ENCODE data around the gene MPND.

Gene MPND, protein sequence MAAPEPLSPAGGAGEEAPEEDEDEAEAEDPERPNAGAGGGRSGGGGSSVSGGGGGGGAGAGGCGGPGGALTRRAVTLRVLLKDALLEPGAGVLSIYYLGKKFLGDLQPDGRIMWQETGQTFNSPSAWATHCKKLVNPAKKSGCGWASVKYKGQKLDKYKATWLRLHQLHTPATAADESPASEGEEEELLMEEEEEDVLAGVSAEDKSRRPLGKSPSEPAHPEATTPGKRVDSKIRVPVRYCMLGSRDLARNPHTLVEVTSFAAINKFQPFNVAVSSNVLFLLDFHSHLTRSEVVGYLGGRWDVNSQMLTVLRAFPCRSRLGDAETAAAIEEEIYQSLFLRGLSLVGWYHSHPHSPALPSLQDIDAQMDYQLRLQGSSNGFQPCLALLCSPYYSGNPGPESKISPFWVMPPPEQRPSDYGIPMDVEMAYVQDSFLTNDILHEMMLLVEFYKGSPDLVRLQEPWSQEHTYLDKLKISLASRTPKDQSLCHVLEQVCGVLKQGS

DNA sequence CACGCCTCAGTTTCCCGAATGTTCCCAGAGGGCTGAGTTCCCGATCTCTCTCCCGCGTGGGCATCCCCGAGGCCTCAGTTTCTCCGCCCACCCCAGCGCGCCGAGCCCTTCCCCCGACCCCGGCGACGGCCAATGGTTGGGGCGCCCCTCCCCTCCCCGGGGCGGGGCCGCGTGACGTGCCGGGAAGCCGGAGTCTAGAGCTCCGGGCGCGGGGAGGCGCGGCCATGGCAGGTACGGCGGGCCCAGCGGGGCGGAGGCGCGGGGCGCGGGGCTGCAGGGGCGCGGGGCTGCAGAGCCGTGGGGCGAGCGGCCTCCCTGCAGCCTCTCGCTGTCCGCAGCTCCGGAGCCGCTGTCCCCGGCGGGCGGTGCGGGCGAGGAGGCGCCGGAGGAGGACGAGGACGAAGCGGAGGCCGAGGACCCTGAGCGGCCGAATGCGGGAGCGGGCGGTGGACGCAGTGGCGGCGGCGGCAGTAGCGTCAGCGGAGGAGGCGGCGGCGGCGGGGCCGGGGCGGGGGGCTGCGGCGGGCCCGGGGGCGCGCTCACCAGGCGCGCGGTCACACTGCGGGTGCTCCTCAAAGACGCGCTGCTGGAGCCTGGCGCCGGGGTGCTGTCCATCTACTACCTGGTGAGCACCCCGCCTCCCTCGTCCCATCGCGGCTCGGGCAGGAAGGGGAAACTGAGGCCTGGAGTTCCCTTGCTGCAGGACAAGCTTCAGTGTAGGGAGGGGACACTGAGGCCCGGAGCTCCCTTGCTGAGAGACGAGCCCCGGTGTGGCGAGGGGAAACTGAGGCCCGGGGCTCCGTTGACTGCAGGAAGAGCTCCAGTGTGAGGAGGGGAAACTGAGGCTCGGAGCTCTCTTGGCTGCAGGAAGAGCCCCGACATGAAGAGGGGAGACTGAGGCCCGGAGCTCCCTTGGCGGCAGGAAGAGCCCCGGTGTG is at the start of gene MPND:
MPND (plus strand) TSS at position 193 of the 938 bp plus-strand sequence; CDS start at position 225, 32 bp downstream.
- DNase-seq, result peak; percentile 62

DNA sequence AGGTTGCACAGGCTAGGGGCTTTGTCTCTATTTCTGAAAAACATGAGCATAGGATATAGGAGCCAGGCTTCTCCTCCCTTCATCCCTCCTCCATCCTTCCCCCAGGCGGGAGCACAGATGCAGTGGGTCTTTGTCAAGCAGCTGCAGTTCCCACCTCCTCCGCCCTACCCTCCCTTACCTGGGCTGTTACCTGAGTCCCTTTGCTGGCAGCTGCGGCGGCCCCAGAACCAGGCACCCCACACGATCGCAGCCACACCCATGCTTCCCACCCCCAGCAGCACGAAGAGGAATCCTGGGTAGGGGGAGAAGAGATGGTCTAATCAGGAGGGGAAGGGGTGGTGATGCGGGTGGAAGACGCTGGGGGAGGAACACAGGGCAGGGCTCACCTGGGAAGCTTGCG is 49.0 kb upstream of the MPND start:
- DNase-seq, result no peak

DNA sequence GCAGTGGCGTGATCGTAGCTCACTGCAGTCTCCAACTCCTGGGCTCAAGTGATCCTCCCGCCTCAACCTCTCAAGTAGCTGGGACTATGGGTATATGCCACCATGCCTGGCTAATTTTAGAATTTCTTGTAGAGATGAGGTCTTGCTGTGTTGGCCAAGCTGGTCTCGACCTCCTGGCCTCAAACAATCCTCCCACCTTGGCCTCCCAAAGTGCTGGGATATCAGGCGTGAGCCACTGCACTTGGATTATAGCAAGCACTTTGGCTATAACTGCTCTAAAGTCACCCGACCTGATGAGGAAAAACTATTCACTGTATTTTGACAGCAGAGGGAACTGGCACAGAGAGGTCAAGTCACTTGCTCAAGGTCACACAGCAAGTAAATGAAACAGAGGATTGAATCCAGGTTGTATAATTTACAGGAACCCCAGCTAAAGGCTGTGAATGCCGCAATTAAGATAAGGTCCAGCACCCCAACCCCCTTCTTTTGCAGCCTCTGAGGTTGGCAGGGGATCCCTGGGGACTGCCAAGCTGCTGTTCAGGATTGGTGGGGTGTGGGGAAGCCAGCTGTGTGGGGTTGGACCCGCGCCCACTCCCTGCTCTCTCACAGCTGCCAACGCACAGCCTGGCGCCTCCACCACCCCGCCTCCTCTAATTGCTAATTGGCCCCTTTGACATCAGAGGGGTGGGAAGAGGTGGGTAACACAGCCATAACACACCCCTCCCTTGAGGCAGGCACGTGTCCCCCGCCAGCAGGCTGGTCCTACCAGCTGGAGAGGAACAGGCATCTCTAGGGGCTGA is 47.2 kb upstream of the MPND start:
- DNase-seq, result no peak

DNA sequence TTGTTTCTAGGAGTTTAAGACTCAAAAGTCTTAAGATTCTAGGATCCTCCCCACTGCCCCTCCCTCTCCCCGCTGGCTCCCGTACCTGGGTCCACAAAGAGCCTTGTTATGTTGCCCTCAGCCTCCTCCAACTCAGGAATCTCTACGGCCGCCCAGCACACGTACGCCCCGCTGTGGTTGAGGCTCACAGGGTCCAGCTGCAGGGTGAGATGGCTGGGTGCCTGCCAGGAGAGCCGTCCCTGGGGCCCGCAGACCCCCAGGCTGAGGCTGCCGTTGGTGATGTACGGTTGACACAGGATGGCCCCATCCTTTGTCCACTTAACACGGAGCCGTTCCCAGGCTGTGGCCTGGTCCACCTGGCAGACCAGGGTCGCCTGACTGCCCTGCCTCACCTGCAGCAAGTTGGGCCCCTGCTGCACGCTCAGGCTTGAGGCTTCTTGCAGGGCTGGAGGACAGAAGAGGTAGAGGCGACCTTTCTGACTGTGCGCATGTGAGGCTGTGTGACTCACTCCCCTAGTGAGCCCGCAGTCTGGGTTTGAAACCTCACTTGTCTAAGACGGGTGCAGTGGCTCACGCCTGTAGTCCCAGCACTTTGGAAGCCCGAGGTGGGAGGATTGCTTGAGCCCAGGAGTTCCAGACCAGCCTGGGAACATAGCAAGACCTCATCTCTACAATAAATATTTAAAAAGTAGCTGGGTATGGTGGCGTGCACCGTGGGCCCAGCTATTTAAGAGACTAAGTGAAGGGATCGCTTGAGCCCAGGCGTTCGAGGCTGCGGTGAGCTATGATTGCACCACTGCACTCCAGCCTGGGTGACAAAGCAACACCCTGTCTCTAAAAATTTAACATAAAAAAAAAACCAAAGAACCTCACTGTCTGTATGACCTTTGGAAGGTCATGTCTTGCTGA is 45.2 kb upstream of the MPND start:
- DNase-seq, result no peak

DNA sequence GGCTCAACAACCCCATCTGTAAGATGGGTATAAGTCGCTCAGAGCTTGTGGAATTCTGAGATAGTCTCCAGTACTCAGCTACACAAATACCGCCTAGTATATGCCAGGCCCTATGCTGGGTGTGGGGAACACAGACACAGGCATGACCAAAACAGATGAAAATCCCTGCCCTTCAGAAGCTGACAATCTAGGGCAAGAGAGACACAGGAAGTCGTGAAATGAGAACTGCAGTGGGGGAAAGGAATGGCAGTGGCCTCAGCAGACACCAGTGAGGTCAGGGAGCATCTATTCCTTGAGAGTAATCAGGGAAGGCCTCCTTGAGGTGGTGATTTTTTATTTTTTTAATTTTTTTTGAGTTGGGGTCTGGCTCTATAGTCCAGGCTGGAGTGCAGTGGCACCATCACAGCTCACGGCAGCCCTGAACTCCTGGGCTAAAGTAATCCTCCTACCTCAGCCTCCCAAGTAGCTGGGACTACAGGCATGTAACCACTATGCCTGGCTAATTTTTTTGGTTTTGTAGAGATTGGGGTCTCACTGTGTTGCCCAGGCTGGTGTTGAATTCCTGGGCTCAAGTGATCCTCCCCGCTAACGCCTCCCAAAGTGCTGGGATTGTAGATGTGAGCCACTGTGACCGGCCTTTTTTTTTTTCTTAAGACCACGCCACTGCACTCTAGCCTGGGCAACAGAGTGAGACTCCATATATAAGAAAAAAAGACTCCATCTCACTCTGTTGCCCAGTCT is 44.4 kb upstream of the MPND start:
- DNase-seq, result no peak

DNA sequence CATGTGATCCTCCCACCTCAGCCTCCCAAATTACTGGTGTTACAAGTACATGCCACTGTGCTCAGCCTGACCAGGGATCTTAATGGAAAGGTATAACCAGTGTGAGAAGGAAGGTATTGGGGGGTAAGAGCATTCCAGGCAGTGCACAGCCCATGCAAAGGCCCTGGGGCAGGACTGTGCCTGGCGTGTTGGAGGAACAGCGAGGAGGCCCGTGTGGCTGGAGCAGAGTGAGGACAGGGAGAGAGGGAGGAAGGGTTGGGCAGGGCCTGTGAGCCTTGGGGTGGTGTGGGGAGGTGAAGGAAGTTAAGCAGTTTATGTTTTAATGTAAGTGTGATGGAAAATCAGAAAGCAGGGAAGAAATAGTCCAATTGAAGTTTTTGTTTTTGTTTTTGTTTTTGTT is 42.8 kb upstream of the MPND start:
- DNase-seq, result no peak

DNA sequence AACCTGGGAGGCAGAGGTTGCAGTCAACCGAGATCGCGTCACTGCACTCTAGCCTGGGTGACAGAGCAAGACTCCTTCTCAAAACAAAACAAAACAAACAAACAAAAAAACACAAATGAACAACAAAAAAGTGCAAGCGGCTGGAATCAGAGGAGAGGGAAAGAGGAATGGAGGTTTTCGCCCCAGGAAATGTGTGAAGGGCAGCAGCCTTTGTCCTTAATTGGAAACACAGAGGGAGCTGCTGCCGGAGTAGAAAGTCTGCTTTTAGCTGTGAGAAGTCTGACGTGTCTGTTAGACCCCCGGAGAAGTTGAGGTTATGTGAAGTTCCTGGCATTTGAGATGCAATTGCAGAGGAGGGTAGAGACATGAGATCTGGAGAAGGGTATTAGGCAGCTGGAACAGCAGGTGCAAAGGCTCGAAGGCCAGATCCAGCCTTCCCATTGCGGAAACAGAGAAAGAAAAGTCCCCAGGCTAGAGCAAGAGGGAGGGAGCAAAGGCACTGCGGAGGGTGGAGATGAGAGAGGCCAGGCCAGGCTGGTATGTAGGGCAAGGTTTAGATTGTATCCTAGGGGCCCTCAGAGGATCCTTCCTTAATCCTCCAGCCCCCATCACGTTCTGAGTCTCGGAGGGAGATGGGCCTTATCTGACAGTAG is 41.6 kb upstream of the MPND start:
- no peak for DNase-seq

DNA sequence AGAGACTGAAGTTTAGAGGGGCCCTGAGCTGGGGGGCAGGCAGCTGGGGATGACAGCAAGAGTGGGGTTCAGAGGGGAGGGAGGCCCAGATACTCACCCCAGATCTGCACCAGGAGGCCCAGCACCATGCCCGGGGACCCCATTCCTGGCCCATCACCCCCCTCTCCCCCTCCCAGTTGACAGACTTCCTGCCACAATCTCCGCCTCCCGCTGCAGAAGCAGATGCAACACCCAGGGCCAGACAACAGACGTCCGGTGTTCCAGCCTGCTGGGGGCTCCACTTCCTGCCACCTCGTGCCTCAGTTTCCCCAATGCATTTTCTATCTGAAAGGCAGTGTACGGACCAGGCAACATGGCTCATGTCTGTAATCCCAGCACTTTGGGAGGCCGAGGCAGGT is 41.1 kb upstream of the MPND start, which contains the start of gene TMIGD2:
TMIGD2 (minus strand) TSS at position 147 of the 398 bp plus-strand sequence; CDS start at position 143, 4 bp downstream.
- DNase-seq, result no peak

DNA sequence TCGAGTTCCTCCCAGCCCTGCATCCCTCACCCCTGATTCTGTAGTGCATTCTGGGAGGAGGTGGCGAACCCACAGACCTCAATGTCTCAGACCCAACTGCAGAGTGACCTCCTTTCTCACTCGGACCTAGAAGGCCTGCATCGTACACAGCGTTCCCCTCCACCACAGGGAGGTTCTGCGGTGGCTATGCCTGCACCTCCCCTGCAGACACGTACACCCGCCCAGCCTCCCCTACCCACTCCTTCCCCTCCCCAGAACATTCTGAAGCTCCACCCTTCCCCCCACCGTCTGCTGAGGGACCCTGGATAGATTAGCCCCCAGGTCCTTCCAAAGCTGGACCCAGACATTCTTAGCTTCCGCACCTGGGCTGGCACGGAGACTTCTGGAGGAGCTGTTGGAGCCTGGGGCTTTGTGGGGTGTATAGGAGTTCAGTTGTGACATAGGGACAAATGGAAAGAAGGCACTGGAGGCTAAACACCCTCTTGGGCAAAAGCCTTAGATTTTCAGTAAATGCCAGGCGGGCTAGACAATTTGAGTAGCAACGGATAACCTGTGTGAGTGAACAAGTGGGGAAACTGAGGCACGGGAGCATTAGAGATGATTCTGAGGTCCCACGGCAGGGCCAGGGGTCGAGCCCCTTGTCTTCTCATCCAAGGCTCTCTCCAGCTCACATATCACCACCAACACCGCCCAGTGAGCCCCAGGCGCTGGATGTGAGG is 39.4 kb upstream of the MPND start:
- DNase-seq, result no peak

DNA sequence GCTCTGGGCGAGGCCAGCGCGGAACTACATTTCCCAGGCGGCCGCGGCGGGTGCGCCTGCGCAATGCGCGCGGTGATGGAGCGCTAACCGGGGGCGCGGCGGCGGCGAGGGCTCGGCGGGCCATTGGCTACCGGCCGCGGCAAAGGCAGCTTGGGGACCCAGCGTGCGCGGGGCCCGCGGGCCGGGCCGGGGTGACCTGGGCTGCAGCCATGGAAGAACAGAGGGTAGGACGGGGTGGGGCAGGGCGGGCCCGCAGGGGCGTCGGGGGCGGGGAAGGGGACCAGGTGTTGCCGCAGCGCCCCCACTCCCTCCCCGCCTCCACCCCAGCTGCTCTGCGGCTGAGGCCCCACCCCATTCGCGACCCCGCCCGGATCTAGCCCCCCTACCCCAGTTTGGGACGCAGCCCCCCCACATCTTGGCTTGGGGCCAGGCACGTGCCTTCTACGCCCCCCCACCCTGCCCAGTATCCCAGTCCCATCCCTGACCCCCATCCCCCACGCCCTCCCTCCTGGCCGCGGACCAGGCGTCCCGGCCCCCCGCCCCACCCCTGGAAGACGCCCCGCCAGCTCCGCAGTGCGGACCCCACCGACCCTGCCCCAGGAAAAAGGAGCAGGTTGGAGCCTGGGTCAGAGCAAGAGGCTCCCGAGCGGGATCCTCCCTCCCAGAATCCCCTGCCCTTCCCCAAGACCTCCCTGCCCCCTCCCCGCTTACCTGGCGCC is 38.7 kb upstream of the MPND start, which contains the start of gene FSD1:
FSD1 (plus strand) TSS at position 61 of the 719 bp plus-strand sequence; CDS start at position 210, 149 bp downstream.
- DNase-seq, result peak; percentile 28

DNA sequence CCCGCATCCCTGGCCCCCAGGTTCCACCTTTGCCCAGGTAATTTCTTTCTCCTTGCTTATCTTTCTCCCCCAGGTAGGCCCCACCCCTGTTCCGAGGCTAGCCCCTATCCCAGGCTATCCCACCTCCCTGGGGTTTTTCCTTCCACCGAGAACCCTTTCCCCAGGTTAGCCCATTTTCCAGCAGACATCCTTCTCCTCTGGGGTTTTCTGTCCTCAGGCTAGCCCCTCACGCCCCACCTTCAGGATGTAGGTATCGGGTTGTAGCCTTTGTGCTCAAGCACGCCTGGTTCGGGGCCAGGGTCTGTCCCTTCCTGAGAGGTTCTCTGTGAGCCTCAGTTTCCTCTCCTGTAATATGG is 38.1 kb upstream of the MPND start:
- no peak for DNase-seq

DNA sequence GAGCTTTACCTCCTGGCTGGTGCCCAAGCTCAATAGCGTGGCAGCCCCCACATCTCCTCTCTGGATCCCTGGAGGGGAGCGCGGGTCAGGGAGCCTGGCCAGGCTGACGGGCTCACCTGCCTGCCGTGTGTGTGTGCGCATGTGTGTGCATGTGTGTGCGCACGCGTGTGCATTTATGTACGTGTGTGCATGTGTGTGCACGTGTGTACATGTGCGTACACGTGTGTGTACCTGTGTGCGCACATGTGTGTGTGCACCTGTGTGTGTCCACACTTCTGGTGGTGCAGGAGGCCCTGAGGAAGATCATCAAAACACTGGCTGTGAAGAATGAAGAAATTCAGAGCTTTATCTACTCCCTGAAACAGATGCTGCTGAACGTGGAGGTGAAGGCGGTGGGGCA is 37.7 kb upstream of the MPND start:
- DNase-seq, result no peak

DNA sequence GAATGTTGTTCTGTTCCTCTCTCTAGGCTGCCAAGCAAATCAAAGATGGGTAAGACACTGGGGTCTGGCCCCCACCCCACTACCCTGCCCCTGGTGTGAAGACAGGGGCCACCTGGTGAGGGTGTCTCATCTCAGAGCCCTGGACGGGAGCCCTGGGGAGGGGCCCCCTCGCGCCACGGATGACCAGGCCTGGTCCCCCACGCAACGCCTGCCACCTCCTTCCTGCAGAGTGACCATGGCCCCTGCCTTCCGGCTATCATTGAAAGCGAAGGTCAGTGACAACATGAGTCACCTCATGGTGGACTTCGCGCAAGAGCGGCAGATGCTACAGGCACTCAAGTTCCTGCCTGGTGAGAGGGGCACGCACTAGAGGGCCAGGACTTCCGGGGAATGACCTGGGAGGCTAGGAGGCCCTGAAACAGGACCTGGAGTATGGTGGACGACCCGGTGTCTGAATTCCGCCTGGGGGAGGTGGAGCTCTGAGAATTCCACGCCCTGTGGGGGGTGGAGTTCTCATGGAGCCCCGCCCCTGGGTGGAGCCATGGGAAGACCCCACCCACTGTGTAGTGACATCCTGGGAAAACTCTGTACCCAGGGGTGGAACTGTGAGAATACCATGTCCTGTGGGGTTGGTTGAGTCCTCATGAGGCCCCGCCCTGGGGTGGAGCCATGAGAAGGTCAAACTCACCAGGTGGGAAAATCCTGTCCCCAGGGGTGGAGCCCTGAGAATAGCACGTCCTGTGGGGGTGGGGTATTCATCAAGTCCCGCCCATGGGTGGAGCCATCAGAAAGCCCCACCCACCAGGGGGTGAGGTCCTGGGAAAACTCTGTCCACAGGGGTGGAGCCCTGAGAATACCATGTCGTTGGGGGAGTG is 32.9 kb upstream of the MPND start:
- no peak for DNase-seq

DNA sequence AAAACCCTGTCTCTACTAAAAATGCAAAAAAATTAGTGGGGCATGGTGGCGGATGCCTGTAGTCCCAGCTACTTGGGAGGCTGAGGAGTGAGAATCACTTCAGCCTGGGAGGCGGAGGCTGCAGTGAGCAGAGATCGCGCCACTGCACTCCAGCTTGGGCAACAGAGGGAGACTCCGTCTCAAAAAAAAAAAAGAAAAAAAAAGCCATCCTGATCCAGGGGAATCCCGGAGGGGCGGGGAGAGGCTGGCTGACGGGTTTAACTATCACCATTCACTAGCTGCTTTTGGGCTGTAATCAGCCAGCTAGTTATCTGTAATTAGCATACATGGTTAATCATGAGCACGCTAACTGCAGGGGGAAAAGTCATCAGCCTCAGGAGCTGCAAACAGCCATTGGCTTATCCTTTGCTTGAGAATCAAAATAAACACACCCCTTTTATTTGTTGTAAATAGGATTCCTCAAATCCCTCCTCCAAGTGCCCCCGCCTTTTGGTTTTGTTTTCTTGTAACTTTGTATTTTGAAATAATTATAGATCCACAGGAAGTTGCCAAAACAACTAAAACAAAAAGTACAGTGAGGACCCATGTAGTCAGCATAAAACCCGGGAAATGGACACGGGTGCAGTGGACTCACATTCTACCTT is 29.4 kb upstream of the MPND start:
- DNase-seq, result no peak

DNA sequence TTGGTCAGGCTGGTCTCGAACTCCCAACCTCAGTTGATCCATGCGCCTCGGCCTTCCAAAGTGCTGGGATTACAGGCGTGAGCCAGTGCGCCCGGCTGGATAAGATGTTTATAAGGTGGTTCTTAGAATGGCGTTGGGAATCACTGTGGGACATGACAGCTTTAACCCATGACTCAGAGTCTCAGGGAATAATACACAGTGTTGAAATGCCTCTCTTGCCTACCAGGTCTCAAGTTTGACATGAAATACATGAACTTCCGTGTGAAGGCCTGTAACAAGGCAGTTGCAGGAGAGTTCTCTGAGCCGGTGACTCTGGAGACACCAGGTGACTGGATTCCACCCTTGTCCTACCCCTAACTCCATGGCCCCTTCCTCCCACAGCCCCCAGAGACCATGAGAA is 26.4 kb upstream of the MPND start:
- no peak for DNase-seq

DNA sequence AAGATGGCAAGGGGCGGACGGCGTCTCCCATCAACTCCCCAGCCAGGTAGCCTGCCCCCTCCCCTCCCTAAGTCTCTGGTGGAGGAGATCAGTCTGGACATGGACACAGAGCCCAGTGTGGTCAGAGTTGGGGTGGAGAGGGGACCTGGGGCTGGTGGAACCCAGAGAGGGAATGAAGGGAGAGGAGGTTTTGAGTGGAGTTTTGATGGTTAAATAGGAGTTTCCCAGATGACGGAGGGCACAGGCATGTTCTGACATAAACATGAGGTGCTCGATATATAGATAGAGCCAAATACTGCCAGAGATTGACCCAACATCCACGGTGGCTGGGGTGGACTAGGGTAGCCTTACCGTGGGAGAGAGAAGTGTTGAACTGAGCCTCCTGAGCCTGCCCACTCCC is 24.9 kb upstream of the MPND start:
- DNase-seq, result no peak

DNA sequence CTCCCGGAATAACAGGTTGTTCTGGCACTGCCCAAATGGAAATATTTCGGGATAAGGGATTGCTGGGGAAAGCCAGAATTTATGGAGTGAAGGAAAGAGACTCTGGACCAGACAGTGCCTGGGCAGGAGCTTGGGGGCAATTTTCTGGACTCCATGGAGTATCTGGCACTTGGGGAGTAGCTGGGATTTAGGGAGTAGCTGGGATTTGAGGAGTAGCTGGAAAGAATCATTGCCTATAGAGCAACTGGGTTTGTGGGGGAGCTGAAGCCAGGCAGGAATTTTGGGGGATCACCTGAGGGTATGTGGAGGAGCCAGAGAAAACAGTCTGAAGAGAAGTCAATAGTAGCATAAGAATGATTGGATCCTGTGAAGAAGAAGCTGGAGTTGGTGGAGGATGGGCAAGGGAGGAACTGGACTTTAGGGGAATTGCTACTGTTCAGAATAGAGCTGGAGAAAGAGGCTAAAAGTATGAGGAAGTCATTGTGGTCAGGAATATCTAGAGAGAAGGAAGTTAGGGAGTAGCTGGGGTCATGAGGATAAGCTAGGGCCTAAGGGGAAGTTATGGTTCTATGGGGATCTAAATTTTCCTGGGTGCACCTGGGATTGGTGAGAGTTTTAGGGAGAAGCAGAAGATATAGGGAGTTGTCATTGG is 24.2 kb upstream of the MPND start:
- no peak for DNase-seq
